Peyer's patch (tissue), 4 donors: ENCODE data around the gene RNF227. TPM values are rescaled to one million over a fixed set of nuclear protein-coding genes. Genes with fewer than 3 reads are reported as not detected.

Experiments
- DNase-seq, 3 donors: peaks; one replicate each; pipeline ENCODE4 v3.0.0-alpha.2; 2017 to 2019
- H3K27ac ChIP-seq, 4 donors: fragments of 200-600 bp; sonication (generic); one replicate each; pipeline ENCODE4 v1.5.1; 2016 to 2019
- H3K27me3 ChIP-seq, 2 donors: fragments of 200-600 bp; sonication (generic); one replicate each; pipeline ENCODE4 v1.5.1; 2019
- H3K36me3 ChIP-seq, 3 donors: fragments of 200-600 bp; sonication (generic); one replicate each; pipeline ENCODE4 v1.5.1; 2016 to 2019
- H3K4me1 ChIP-seq, 4 donors: fragments of 200-600 bp; sonication (generic); one replicate each; pipeline ENCODE4 v1.5.1; 2016 to 2019
- H3K4me3 ChIP-seq, 4 donors: fragments of 200-600 bp; sonication (generic); 1 replicate in 3 of 4; 2 replicates in 1 of 4; pipeline ENCODE4 v1.5.1; 2016 to 2019; ENCODE audit warnings: mild to moderate bottlenecking in 1 of 4
- H3K9me3 ChIP-seq, 4 donors: fragments of 200-600 bp; sonication (generic); one replicate each; pipeline ENCODE4 v1.5.1; 2016 to 2019; ENCODE audit warnings: mild to moderate bottlenecking in 1 of 4
- POLR2A ChIP-seq, 2 donors: fragments of 450-650 bp; IDR thresholded peaks; one replicate each; pipeline ENCODE4 v1.5.1; 2017; ENCODE audit warnings: antibody characterized with exemption in 2 of 2, mild to moderate bottlenecking in 2 of 2, moderate library complexity in 2 of 2
- total RNA-seq, 4 donors: library from RNA; depleted of rRNA; stranded (reverse); fragments of >200 nt; gene quantifications; one replicate each; pipeline ENCODE4 v1.1.0, GENCODE V29; 2016
- TF ChIP-seq, protein P1 (sequence below), 6 experiments: fragments of 450-650 bp in 4 of 6; fragments of 200-600 bp in 2 of 6; sonication (generic) in 1 of 6; IDR thresholded peaks; one replicate each; pipeline ENCODE4 v1.5.1; 2017 to 2019; ENCODE audit warnings: antibody characterized with exemption in 6 of 6, mild to moderate bottlenecking in 3 of 6, moderate library complexity in 1 of 6

The RNF227 gene
- total RNA-seq, 4 donors from 2014 or later, result 1.2 to 5.1 (median 1.6) TPM; not detected in 1

GRCh38 chr17:7909089-7909488, 7.0 kb downstream of the RNF227 start:
- peaks cover 0 to under 1% (median 0%) of the 10 kb centered on the region in 4 donors for H3K4me1 ChIP-seq
- no peak for DNase-seq
- H3K27me3 ChIP-seq, result no peaks in the 10 kb centered on the region
- H3K9me3 ChIP-seq, result no peaks in the 10 kb centered on the region
- H3K4me3 ChIP-seq, result no peak overlapping the region
- peaks cover 0 to 83% (median 0%) of the 10 kb centered on the region in 3 donors for H3K36me3 ChIP-seq
- TF ChIP-seq, protein P1, sequence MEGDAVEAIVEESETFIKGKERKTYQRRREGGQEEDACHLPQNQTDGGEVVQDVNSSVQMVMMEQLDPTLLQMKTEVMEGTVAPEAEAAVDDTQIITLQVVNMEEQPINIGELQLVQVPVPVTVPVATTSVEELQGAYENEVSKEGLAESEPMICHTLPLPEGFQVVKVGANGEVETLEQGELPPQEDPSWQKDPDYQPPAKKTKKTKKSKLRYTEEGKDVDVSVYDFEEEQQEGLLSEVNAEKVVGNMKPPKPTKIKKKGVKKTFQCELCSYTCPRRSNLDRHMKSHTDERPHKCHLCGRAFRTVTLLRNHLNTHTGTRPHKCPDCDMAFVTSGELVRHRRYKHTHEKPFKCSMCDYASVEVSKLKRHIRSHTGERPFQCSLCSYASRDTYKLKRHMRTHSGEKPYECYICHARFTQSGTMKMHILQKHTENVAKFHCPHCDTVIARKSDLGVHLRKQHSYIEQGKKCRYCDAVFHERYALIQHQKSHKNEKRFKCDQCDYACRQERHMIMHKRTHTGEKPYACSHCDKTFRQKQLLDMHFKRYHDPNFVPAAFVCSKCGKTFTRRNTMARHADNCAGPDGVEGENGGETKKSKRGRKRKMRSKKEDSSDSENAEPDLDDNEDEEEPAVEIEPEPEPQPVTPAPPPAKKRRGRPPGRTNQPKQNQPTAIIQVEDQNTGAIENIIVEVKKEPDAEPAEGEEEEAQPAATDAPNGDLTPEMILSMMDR (IDR thresholded peaks at IDR 0.05), result no peak
- TF ChIP-seq POLR2A (IDR thresholded peaks at IDR 0.05), result no peak
- no peak overlapping the region for H3K27ac ChIP-seq

DNA sequence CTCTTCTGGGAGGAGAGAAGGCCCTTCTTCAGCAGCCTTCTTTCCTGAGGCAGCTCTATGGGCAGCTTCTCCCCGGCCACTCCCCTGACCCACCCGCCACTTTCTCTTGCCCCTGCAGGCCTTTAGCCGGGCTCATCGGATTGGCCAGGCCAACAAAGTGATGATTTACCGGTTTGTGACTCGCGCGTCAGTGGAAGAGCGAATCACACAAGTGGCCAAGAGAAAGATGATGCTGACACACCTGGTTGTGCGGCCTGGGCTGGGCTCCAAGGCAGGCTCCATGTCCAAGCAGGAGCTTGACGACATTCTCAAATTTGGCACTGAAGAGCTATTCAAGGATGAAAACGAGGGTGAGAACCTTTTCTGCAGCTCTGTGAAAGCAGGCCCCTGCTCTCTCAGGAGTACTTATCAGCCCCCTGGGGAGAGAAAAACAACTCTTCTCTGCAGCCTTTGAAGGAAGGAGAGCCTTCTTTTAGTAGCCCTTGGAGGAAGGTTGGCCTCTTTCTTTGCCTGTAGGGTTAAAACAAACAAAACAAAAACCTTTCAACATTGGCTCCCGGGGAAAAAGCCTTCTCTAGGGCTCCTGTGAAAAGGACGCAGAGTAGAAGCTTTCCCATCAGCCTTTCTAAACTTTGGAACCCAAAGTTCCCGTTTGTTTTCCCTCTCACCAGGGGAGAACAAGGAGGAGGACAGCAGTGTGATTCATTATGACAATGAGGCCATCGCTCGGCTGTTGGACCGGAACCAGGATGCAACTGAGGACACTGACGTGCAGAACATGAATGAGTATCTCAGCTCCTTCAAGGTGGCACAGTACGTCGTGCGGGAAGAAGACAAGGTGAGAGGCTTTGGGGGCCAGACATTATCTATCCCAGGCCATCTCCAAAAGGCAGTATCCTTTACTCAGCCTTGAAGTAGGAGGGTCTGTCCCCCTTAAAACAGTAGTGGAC, 12.7 kb downstream of the RNF227 start:
- H3K36me3 ChIP-seq, result peaks cover 0 to 98% (median 0%) of the 10 kb centered on the region in 3 donors
- no peak overlapping the region for H3K4me3 ChIP-seq
- no peaks in the 10 kb centered on the region for H3K4me1 ChIP-seq
- DNase-seq, result no peak
- no peaks in the 10 kb centered on the region for H3K9me3 ChIP-seq
- no peak overlapping the region for H3K27ac ChIP-seq
- no peak for TF ChIP-seq POLR2A (IDR thresholded peaks at IDR 0.05)
- TF ChIP-seq, protein P1 (IDR thresholded peaks at IDR 0.05), result no peak
- no peaks in the 10 kb centered on the region for H3K27me3 ChIP-seq

DNA sequence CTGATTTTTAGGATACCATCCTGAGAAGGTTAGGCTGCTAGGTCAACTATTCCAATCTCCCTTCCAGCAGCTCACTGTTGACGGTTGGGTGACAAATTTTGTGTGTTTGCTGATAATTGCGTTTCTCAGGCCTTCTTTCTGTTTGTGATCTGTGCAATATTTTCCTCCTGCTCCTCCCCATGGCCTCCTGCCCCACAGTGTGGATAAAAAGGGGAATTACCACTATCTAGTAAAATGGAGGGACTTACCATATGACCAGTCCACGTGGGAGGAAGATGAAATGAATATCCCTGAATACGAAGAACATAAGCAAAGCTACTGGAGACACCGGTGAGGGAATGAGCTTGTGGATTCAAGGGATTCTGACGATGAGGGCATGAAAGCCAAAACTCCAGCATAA, 18.3 kb downstream of the RNF227 start:
- H3K27ac ChIP-seq, result no peak overlapping the region
- no peak for TF ChIP-seq POLR2A (IDR thresholded peaks at IDR 0.05)
- TF ChIP-seq, protein P1 (IDR thresholded peaks at IDR 0.05), result peak in 5 of 6 experiments; percentile 22 to 81 (median 73)
- H3K4me3 ChIP-seq, result no peak overlapping the region
- peaks cover 0 to 97% (median 0%) of the 10 kb centered on the region in 3 donors for H3K36me3 ChIP-seq
- H3K9me3 ChIP-seq, result no peaks in the 10 kb centered on the region
- no peaks in the 10 kb centered on the region for H3K4me1 ChIP-seq
- peak in 1 of 3 donors; percentile 58 for DNase-seq
- H3K27me3 ChIP-seq, result no peaks in the 10 kb centered on the region

GRCh38 chr17:7897090-7897489, 19.0 kb downstream of the RNF227 start:
- Histone ChIP-seq H3K4me1 (no peaks in the 10 kb centered on the region), H3K27ac (no peak overlapping the region), H3K27me3 (no peaks in the 10 kb centered on the region), H3K4me3 (no peak overlapping the region), H3K36me3 (peaks cover 0 to 92% (median 0%) of the 10 kb centered on the region in 3 donors), H3K9me3 (no peaks in the 10 kb centered on the region)
- no peak for DNase-seq
- TF ChIP-seq POLR2A (IDR thresholded peaks at IDR 0.05), result no peak
- TF ChIP-seq, protein P1 (IDR thresholded peaks at IDR 0.05), result no peak

GRCh38 chr17:7894866-7895265, 21.2 kb downstream of the RNF227 start:
- TF ChIP-seq, protein P1 (IDR thresholded peaks at IDR 0.05), result no peak
- TF ChIP-seq POLR2A (IDR thresholded peaks at IDR 0.05), result no peak
- no peak overlapping the region for H3K4me3 ChIP-seq
- no peak for DNase-seq
- H3K27me3 ChIP-seq, result no peaks in the 10 kb centered on the region
- peaks cover 0 to 87% (median 0%) of the 10 kb centered on the region in 3 donors for H3K36me3 ChIP-seq
- H3K9me3 ChIP-seq, result no peaks in the 10 kb centered on the region
- H3K27ac ChIP-seq, result no peak overlapping the region
- peaks cover 0 to 5% (median 0%) of the 10 kb centered on the region in 4 donors for H3K4me1 ChIP-seq
